PC-9 (cell line): ENCODE measurements around the gene XYLB. TPM values are rescaled to one million over a fixed set of nuclear protein-coding genes. Genes with fewer than 3 reads are reported as not detected.

ENCODE experiments used
- BruUV-seq: library from RNA; stranded (reverse); fragments of 400-500 nt; replicated peaks from 2 replicates; lab custom pipeline; 2021; lab: Mats Ljungman, UMichigan
- CTCF ChIA-PET: fragments of 300-600 bp; sonication (Branson Sonifier 250); formaldehyde crosslinking; loops from one replicate; lab custom pipeline; 2022; ENCODE audit warnings: antibody characterized with exemption; lab: Charles Lee
- POLR2A ChIA-PET: fragments of 300-600 bp; sonication (Branson Sonifier 250); formaldehyde crosslinking; loops from one replicate; lab custom pipeline; 2022; ENCODE audit warnings: antibody characterized with exemption; ENCODE audit not compliant: unreplicated experiment; lab: Charles Lee
- DNase-seq, 2 experiments: peaks; one replicate each; pipeline versions ENCODE4 v3.0.0 to v3.0.0-alpha.2; 2015 to 2022; ENCODE audit warnings: mixed read lengths in 1 of 2
- H2AFZ ChIP-seq: fragments of 200-600 bp; sonication (generic); 2 replicates; pipeline ENCODE4 v1.8.1; 2017; ENCODE audit warnings: antibody characterized with exemption
- H3F3A ChIP-seq: fragments of 200-600 bp; sonication (generic); 2 replicates; pipeline ENCODE4 v1.8.1; 2017; ENCODE audit warnings: antibody characterized with exemption, mild to moderate bottlenecking, low read depth; ENCODE audit not compliant: insufficient read depth
- H3K27ac ChIP-seq: fragments of 200-600 bp; sonication (generic); 2 replicates; pipeline ENCODE4 v1.6.1; 2016; ENCODE audit warnings: mixed run types
- H3K27me3 ChIP-seq: fragments of 200-600 bp; sonication (generic); 2 replicates; pipeline ENCODE4 v1.6.1; 2016; ENCODE audit warnings: low read depth, mixed run types; ENCODE audit not compliant: insufficient read depth
- H3K36me3 ChIP-seq: fragments of 200-600 bp; sonication (generic); 2 replicates; pipeline ENCODE4 v1.6.1; 2016; ENCODE audit warnings: low read depth, mixed run types
- H3K4me1 ChIP-seq: fragments of 200-600 bp; sonication (generic); replicated peaks from 2 replicates; pipeline ENCODE4 v1.6.1; 2016; ENCODE audit warnings: mixed run types; ENCODE audit not compliant: insufficient read depth
- H3K4me2 ChIP-seq: fragments of 200-600 bp; sonication (generic); 2 replicates; pipeline ENCODE4 v1.6.1; 2017; ENCODE audit warnings: mixed run types
- H3K4me3 ChIP-seq: fragments of 200-600 bp; sonication (generic); 2 replicates; pipeline ENCODE4 v1.6.1; 2016; ENCODE audit warnings: mixed run types
- H3K79me2 ChIP-seq: fragments of 200-600 bp; sonication (generic); 2 replicates; pipeline ENCODE4 v1.6.1; 2017; ENCODE audit warnings: low read depth, mixed run types
- H3K9me2 ChIP-seq: fragments of 200-600 bp; sonication (generic); 2 replicates; pipeline ENCODE4 v1.8.1; 2017; ENCODE audit warnings: mild to moderate bottlenecking; ENCODE audit not compliant: insufficient read depth
- H3K9me3 ChIP-seq: fragments of 200-600 bp; sonication (generic); 2 replicates; pipeline ENCODE4 v1.8.1; 2016; ENCODE audit warnings: low read depth; ENCODE audit not compliant: insufficient read depth
- H4K20me1 ChIP-seq: fragments of 200-600 bp; sonication (generic); 2 replicates; pipeline ENCODE4 v1.8.1; 2017; ENCODE audit not compliant: insufficient read depth
- EZH2 ChIP-seq: fragments of 200-600 bp; sonication (generic); IDR thresholded peaks from 2 replicates; pipeline ENCODE4 v1.8.0; 2017; ENCODE audit warnings: antibody characterized with exemption, low read depth
- intact Hi-C: fragments of 100-400 bp; cut with micrococcal nuclease; formaldehyde crosslinking; loops from one replicate; pipeline ENCODE4 v1.10.0; 2022; ENCODE audit not compliant: unreplicated experiment
- total RNA-seq: library from RNA; stranded (reverse); gene quantifications from 2 replicates; pipeline ENCODE4 v1.2.3, GENCODE V29; 2021
- TF ChIP-seq, protein P1 (sequence below): fragments of 200-600 bp; sonication (generic); conservative IDR thresholded peaks from 2 replicates; pipeline ENCODE4 v1.6.1; 2017; ENCODE audit warnings: mixed run types, antibody characterized with exemption, mild to moderate bottlenecking, moderate library complexity

The XYLB gene
- total RNA-seq, 1 experiment from 2014 or later: 2.4 TPM

DNA sequence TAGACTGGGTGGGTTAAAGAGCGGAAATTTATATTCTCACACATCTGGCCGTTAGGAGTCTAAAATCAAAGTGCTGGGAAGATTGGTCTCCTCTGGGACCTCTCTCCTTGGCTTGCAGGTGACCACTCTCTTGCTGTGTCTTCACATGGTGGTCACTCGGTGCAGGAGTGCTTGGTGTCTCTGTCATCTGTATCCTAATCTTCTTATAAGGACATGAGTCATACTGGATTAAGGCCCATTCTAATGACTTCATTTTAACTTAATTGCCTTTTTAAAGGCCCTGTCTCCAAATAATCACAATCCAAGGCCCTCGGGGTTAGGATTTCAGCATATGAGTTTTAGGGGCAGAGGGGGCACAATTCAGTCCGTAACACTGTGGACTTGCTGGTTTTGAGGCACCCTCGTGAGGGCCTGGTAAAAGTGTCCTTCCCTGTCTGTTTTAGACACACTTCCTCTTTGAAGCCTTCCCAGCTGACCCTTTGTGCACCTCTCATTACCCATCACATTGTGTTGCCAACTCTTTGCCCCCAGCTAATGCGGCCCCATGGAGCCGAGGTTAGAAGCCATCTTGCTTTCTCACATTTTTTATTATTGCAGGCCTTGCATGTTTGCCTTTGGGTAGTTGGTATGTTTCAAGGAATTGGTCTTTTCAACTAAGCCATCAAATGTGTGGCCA is 3.2 kb downstream of the XYLB start:
- no peaks in the 10 kb centered on the region for H4K20me1 ChIP-seq
- H3K4me2 ChIP-seq: no peak overlapping the region
- H3K9me3 ChIP-seq: no peaks in the 10 kb centered on the region
- H3K4me1 ChIP-seq: peaks cover 11% of the 10 kb centered on the region
- H3F3A ChIP-seq: peaks cover 5% of the 10 kb centered on the region; the same call in 1 of the 2 replicates
- H3K27ac ChIP-seq: no peak overlapping the region
- TF ChIP-seq, protein P1, sequence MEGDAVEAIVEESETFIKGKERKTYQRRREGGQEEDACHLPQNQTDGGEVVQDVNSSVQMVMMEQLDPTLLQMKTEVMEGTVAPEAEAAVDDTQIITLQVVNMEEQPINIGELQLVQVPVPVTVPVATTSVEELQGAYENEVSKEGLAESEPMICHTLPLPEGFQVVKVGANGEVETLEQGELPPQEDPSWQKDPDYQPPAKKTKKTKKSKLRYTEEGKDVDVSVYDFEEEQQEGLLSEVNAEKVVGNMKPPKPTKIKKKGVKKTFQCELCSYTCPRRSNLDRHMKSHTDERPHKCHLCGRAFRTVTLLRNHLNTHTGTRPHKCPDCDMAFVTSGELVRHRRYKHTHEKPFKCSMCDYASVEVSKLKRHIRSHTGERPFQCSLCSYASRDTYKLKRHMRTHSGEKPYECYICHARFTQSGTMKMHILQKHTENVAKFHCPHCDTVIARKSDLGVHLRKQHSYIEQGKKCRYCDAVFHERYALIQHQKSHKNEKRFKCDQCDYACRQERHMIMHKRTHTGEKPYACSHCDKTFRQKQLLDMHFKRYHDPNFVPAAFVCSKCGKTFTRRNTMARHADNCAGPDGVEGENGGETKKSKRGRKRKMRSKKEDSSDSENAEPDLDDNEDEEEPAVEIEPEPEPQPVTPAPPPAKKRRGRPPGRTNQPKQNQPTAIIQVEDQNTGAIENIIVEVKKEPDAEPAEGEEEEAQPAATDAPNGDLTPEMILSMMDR: no peak
- no peak for TF ChIP-seq EZH2
- no peak overlapping the region for H2AFZ ChIP-seq
- no peak for DNase-seq
- H3K4me3 ChIP-seq: no peak overlapping the region
- H3K36me3 ChIP-seq: 0 out of 2 replicates have a peak, but pooled peaks cover 5% of the 10 kb centered on the region
- H3K27me3 ChIP-seq: no peaks in the 10 kb centered on the region
- H3K9me2 ChIP-seq: no peaks in the 10 kb centered on the region
- ChIA-PET POLR2A (no interaction called here), CTCF (no interaction called here)
- intact Hi-C loops: loop anchor here (5.0 to 10.0 kb wide), 3 partner anchors 105 to 345 kb away; partner anchors contain the start of gene ACVR2B
- BruUV-seq: no TSS peak
- 0 out of 2 replicates have a peak, but pooled peaks cover 11% of the 10 kb centered on the region for H3K79me2 ChIP-seq

DNA sequence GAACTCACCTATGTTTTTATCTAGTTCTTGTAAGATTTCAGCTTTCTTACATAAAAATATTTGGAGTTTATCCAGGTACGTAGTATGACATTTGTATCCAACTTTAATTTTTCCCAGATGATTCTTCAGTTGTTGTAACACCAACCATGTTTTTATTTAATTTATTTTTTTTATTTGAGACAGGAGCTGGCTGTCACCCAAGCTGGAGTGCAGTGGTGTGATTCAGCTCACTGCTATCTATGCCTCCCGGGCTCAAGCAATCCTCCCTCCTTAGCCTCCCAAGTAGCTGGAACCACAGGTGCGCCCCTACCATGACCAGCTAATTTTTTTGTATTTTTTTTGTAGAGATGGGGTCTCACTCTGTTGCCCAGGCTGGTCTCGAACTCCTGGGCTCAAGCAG is 6.6 kb downstream of the XYLB start:
- Histone ChIP-seq H3K79me2 (0 out of 2 replicates have a peak, but pooled peaks cover 2% of the 10 kb centered on the region), H3K9me2 (no peaks in the 10 kb centered on the region), H3K4me1 (peaks cover 2% of the 10 kb centered on the region; the same call in 1 of the 2 replicates), H3K27me3 (no peaks in the 10 kb centered on the region), H3K4me2 (no peak overlapping the region), H3K36me3 (0 out of 2 replicates have a peak, but pooled peaks cover 5% of the 10 kb centered on the region), H3K9me3 (no peaks in the 10 kb centered on the region), H4K20me1 (no peaks in the 10 kb centered on the region), H3K4me3 (no peak overlapping the region), H3F3A (no peaks in the 10 kb centered on the region), H2AFZ (no peak overlapping the region), H3K27ac (no peak overlapping the region)
- ChIA-PET POLR2A (no interaction called here), CTCF (no interaction called here)
- DNase-seq: no peak
- TF ChIP-seq, protein P1: no peak
- no peak for TF ChIP-seq EZH2
- intact Hi-C loops: no loop called here
- BruUV-seq: no TSS peak

DNA sequence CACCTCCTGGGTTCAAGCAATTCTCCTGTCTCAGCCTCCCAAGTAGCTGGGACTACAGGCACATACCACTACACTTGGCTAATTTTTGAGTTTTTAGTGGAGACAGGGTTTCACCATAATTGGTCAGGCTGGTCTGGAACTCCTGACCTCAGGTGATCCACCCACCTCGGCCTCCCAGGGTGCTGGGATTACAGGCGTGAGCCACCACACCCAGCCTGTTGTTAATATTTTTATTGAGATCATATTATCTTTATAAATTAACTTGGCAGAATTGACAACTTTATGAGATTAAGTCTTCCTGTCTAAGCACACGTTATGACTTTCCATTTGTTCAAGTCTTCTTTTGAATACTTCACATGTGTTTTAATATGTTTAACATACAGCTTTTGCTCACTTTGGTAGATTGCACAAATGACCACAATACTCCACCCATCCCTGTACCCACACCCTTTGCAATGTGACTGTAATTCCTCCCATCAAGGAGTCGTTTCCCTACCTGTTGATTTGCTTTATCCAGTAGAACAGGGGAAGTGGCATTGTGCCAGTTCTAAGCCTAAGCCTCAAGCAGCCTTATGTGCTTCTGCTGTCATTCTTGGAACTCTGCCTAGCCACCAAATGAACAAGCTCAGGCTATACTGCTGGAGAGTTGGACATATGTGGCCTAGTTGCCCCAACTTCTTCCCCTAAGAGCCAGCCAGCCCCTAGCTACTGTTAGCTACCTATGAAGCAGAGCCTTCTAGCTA is 8.2 kb downstream of the XYLB start:
- H3K9me3 ChIP-seq: no peaks in the 10 kb centered on the region
- no peaks in the 10 kb centered on the region for H3K79me2 ChIP-seq
- 0 out of 2 replicates have a peak, but pooled peaks cover 5% of the 10 kb centered on the region for H3K36me3 ChIP-seq
- TF ChIP-seq, protein P1: no peak
- TF ChIP-seq EZH2: no peak
- no peaks in the 10 kb centered on the region for H3K9me2 ChIP-seq
- no TSS peak for BruUV-seq
- no peaks in the 10 kb centered on the region for H3F3A ChIP-seq
- H3K27me3 ChIP-seq: no peaks in the 10 kb centered on the region
- no peak overlapping the region for H3K27ac ChIP-seq
- no peaks in the 10 kb centered on the region for H3K4me1 ChIP-seq
- no peaks in the 10 kb centered on the region; the same call in 1 of the 2 replicates for H4K20me1 ChIP-seq
- no peak for DNase-seq
- ChIA-PET POLR2A (interaction anchor here (0.6 kb wide), 1 partner anchor 418 kb away, joined by 12 read pairs; no protein-coding TSS in a partner anchor), CTCF (no interaction called here)
- H3K4me2 ChIP-seq: no peak overlapping the region
- intact Hi-C loops: no loop called here
- H2AFZ ChIP-seq: no peak overlapping the region
- no peak overlapping the region for H3K4me3 ChIP-seq
